Stimulated activated CD4-positive, alpha-beta T cell treated with anti-CD3 and anti-CD28 coated beads, Interleukin-15, amount 100 ng/mL, for 48 hours (primary cell): ENCODE results near the gene NEXMIF.
A peak's percentile ranks its signal among the peaks of the same experiment; 100 is the strongest.
"Not testable (repeated sequence)": the region's sequence is repeated elsewhere in the genome, so short reads cannot be mapped to it uniquely, and the experiment has no call there.

ENCODE experiments used
- DNase-seq, 2 donors: peaks; one replicate each; pipeline ENCODE4 v3.0.0-alpha.2; 2020; ENCODE audit warnings: low read depth in 2 of 2

The NEXMIF gene

GRCh38 chrX:74925225-74926088 is at the start of gene NEXMIF:
Gene NEXMIF, minus strand, starts transcription at chrX:74925452.
- DNase-seq: peak; percentile 8 to 14

GRCh38 chrX:74961962-74962361 is 36.7 kb upstream of the NEXMIF start:
- not testable (repeated sequence) for DNase-seq

GRCh38 chrX:74949717-74950116 is 24.5 kb upstream of the NEXMIF start:
- DNase-seq: no peak

- DNase-seq: no peak
Measured at GRCh38 chrX:74940414-74940813, 15.2 kb upstream of the NEXMIF start.

GRCh38 chrX:74931214-74931613 is 6.0 kb upstream of the NEXMIF start:
- no peak for DNase-seq

GRCh38 chrX:74924449-74925224 is 615 bp downstream of the NEXMIF start:
- peak; percentile 9 to 18 for DNase-seq

- no peak for DNase-seq
Measured at GRCh38 chrX:74923942-74924448, 1.3 kb downstream of the NEXMIF start.

- DNase-seq: no peak
Measured at GRCh38 chrX:74922922-74923543, 2.2 kb downstream of the NEXMIF start.

GRCh38 chrX:74911494-74911893 is 13.8 kb downstream of the NEXMIF start:
- no peak for DNase-seq

- no peak for DNase-seq
Measured at GRCh38 chrX:74906417-74906816, 18.8 kb downstream of the NEXMIF start.

- no peak for DNase-seq
Measured at GRCh38 chrX:74902806-74903205, 22.4 kb downstream of the NEXMIF start.

GRCh38 chrX:74892561-74892960 is 32.7 kb downstream of the NEXMIF start:
- no peak for DNase-seq

- DNase-seq: no peak
Measured at GRCh38 chrX:74890676-74891430, 34.4 kb downstream of the NEXMIF start.

GRCh38 chrX:74882383-74882782 is 42.9 kb downstream of the NEXMIF start:
- DNase-seq: not testable (repeated sequence)

GRCh38 chrX:74865725-74866124 is 59.5 kb downstream of the NEXMIF start:
- no peak for DNase-seq

GRCh38 chrX:74853255-74853654 is 72.0 kb downstream of the NEXMIF start:
- DNase-seq: no peak

GRCh38 chrX:74835566-74835965 is 89.7 kb downstream of the NEXMIF start:
- no peak for DNase-seq

- DNase-seq: not testable (repeated sequence)
Measured at GRCh38 chrX:74819797-74820196, 105.5 kb downstream of the NEXMIF start.

GRCh38 chrX:74814681-74815080 is 110.6 kb downstream of the NEXMIF start:
- no peak for DNase-seq

GRCh38 chrX:74804574-74804973 is 120.7 kb downstream of the NEXMIF start:
- no peak for DNase-seq

- DNase-seq: no peak
Measured at GRCh38 chrX:74800062-74800461, 125.2 kb downstream of the NEXMIF start.
